GM18868 (cell line): ENCODE measurements around the gene SDR39U1.
A peak's percentile ranks its signal among the peaks of the same experiment; 100 is the strongest.

Source experiments
- ATAC-seq: cut with Tn5 transposase; IDR thresholded peaks from one replicate; pipeline ENCODE4 v1.9.1; 2021; ENCODE audit warnings: mild to moderate bottlenecking, moderate library complexity; ENCODE audit not compliant: unreplicated experiment

Gene SDR39U1

GRCh38 chr14:24443053-24443665 lies 583 bp upstream of the SDR39U1 start:
- no peak for ATAC-seq

DNA sequence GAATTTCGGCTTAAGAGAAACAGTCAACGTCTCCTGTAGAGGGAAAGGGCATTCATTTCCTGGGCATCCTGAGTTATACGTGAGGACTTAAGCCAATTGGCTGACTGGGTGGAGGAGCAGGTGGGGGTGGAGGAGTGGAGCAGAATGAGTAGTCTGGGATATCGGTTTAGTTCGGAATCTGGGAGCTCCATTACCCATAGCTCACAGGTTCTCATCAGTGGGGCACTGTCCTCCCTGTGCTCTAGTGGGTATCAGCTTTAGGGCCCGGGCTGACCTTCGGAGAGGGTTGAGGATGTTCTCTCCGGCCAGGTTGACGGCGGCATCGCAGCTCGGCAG lies 704 bp downstream of the SDR39U1 start:
- ATAC-seq: no peak

DNA sequence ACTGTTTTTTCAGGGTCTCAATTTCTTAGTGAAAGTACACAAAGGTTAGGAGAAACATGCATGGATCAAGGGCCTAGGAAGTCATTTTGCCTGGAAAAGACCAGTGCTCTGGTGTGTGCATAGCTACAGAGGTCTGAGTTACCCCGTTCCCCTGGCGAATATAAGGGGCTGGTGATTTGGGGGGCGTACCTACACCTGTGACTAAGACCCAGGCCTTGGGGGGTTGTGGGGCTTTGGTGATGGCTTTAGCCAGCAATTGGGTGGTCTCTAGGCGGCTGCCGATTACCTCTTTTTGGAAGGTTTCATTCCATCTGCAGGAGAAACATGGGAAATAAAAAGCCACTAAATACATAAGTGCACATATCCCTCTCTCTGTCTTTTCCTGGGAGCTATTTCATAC lies 1.1 kb downstream of the SDR39U1 start:
- ATAC-seq: no peak

- ATAC-seq: no peak
Observed at GRCh38 chr14:24440606-24441399, 1.8 kb downstream of the SDR39U1 start.

GRCh38 chr14:24439830-24440605 lies 2.6 kb downstream of the SDR39U1 start:
- ATAC-seq: no peak

GRCh38 chr14:24439257-24439656 lies 3.3 kb downstream of the SDR39U1 start:
- ATAC-seq: no peak

GRCh38 chr14:24438223-24439097 lies 4.1 kb downstream of the SDR39U1 start:
- no peak for ATAC-seq

- ATAC-seq: no peak
Observed at GRCh38 chr14:24437736-24438067, 4.9 kb downstream of the SDR39U1 start.

GRCh38 chr14:24437020-24437735 lies 5.4 kb downstream of the SDR39U1 start:
- no peak for ATAC-seq

- peak; percentile 36 for ATAC-seq
Observed at GRCh38 chr14:24436355-24437019, 6.1 kb downstream of the SDR39U1 start.

GRCh38 chr14:24435998-24436354 lies 6.6 kb downstream of the SDR39U1 start:
- ATAC-seq: no peak

GRCh38 chr14:24435192-24435810 lies 7.3 kb downstream of the SDR39U1 start:
- ATAC-seq: no peak

GRCh38 chr14:24434676-24435075 lies 7.9 kb downstream of the SDR39U1 start:
- no peak for ATAC-seq

GRCh38 chr14:24434036-24434435 lies 8.5 kb downstream of the SDR39U1 start:
- no peak for ATAC-seq

DNA sequence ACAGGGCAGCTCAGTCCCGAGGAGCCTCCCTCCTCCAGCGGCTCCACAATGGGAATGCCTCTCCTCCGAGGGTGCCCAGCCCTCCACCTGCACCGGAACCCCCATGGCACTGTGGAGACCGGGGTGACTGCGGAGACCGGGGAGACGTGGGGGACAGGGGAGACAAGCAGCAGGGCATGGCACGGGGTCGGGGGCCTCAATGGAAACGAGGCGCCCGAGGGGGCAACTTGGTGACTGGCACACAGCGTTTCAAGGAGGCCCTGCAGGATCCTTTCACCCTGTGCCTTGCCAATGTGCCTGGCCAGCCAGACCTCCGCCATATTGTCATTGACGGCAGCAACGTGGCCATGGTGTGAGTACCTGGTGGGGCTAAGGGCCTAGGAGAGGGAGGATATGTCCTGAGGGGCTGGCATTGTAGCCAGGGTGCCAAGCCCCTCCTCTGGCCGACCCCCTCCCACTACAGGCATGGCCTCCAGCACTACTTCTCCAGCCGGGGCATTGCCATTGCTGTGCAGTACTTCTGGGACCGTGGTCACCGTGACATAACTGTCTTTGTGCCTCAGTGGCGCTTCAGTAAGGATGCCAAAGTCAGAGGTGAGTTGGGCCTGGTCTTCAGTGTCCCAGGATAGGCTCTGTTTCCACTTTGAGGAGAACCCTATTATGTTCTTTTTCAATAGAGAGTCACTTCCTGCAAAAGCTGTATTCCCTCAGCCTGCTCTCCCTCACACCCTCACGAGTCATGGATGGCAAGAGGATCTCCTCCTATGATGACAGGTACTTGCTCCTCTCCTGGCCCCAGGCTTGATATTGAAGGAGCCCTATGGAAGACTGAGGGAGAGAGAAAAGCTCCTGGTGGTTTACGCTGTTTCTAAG lies 10.1 kb downstream of the SDR39U1 start:
- no peak for ATAC-seq

- peak; percentile 50 for ATAC-seq
Observed at GRCh38 chr14:24431569-24432258, 10.9 kb downstream of the SDR39U1 start.

GRCh38 chr14:24430682-24431568 lies 11.7 kb downstream of the SDR39U1 start:
- peak; percentile 48 for ATAC-seq
